Measurements from ENCODE around the gene CNTN6. TPM values are rescaled to one million over a fixed set of nuclear protein-coding genes. Genes with fewer than 3 reads are reported as not detected.

The CNTN6 gene
- total and polyA plus RNA-seq, 4 donors, result 0.01 to 0.05 TPM; not detected in 2

DNA sequence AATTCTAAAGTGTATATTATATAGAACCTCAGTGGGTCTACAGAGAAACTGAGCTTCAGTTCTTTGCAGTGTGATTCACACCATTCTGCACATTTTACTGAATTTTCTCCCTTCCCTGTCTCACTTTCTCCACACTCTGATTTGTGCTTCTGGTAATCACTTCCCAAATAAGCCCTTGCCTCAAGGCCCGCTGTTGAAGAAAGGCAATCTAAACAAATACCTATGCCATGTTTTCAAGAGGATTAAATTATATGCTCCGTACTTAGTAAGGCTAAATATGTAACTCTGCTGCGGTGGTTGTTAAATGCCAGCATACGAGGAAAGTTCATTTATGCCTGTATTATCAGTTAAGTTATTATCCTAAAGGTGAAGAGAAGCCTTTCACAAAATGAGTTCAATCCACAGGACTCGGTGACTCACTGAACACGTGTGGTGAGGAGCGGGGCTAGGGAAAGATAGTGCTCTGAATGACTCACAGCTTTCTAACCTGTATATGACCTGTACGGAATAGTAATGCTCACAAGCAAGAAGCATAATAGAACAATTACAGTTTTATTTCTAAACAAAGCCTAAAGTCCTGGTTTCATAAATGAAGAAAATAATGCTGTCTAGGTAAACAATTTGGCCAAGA is 25.1 kb downstream of the CNTN6 start:
- H3K4me1 ChIP-seq (ENCODE audit: control insufficient read depth in 4 of 4, insufficient read depth in 4 of 4, low read length in 3 of 4), result no peaks in the 10 kb centered on the region
- TF ChIP-seq FOXA1 (IDR thresholded peaks at IDR 0.05), result no peak
- no peak for TF ChIP-seq NR2F2 (IDR thresholded peaks at IDR 0.05)
- TF ChIP-seq, protein P1, sequence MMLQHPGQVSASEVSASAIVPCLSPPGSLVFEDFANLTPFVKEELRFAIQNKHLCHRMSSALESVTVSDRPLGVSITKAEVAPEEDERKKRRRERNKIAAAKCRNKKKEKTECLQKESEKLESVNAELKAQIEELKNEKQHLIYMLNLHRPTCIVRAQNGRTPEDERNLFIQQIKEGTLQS (IDR thresholded peaks at IDR 0.05), result no peak
- TF ChIP-seq EGR1 (IDR thresholded peaks at IDR 0.05; ENCODE audit: low read depth in 2 of 2), result no peak
- TF ChIP-seq, protein P2, sequence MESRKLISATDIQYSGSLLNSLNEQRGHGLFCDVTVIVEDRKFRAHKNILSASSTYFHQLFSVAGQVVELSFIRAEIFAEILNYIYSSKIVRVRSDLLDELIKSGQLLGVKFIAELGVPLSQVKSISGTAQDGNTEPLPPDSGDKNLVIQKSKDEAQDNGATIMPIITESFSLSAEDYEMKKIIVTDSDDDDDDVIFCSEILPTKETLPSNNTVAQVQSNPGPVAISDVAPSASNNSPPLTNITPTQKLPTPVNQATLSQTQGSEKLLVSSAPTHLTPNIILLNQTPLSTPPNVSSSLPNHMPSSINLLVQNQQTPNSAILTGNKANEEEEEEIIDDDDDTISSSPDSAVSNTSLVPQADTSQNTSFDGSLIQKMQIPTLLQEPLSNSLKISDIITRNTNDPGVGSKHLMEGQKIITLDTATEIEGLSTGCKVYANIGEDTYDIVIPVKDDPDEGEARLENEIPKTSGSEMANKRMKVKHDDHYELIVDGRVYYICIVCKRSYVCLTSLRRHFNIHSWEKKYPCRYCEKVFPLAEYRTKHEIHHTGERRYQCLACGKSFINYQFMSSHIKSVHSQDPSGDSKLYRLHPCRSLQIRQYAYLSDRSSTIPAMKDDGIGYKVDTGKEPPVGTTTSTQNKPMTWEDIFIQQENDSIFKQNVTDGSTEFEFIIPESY (IDR thresholded peaks at IDR 0.05), result no peak
- TF ChIP-seq GABPA (IDR thresholded peaks at IDR 0.05 in 1 of 2, conservative IDR thresholded peaks at IDR 0.05 in 1 of 2), result no peak
- TF ChIP-seq SP1 (IDR thresholded peaks at IDR 0.05), result no peak
- no peak for TF ChIP-seq HNF4G (IDR thresholded peaks at IDR 0.05)
- TF ChIP-seq FOXA2 (IDR thresholded peaks at IDR 0.05), result no peak
- no peak for TF ChIP-seq RXRA (IDR thresholded peaks at IDR 0.05)
- no peak for TF ChIP-seq RAD21 (IDR thresholded peaks at IDR 0.05)
- TF ChIP-seq, protein P3, sequence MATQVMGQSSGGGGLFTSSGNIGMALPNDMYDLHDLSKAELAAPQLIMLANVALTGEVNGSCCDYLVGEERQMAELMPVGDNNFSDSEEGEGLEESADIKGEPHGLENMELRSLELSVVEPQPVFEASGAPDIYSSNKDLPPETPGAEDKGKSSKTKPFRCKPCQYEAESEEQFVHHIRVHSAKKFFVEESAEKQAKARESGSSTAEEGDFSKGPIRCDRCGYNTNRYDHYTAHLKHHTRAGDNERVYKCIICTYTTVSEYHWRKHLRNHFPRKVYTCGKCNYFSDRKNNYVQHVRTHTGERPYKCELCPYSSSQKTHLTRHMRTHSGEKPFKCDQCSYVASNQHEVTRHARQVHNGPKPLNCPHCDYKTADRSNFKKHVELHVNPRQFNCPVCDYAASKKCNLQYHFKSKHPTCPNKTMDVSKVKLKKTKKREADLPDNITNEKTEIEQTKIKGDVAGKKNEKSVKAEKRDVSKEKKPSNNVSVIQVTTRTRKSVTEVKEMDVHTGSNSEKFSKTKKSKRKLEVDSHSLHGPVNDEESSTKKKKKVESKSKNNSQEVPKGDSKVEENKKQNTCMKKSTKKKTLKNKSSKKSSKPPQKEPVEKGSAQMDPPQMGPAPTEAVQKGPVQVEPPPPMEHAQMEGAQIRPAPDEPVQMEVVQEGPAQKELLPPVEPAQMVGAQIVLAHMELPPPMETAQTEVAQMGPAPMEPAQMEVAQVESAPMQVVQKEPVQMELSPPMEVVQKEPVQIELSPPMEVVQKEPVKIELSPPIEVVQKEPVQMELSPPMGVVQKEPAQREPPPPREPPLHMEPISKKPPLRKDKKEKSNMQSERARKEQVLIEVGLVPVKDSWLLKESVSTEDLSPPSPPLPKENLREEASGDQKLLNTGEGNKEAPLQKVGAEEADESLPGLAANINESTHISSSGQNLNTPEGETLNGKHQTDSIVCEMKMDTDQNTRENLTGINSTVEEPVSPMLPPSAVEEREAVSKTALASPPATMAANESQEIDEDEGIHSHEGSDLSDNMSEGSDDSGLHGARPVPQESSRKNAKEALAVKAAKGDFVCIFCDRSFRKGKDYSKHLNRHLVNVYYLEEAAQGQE (IDR thresholded peaks at IDR 0.05), result no peak
- TF ChIP-seq JUND (IDR thresholded peaks at IDR 0.05), result no peak
- TF ChIP-seq, protein P4, sequence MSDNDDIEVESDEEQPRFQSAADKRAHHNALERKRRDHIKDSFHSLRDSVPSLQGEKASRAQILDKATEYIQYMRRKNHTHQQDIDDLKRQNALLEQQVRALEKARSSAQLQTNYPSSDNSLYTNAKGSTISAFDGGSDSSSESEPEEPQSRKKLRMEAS (IDR thresholded peaks at IDR 0.05), result no peak
- H3K27ac ChIP-seq (ENCODE audit: low read depth in 1 of 2, low read length in 2 of 2), result no peak overlapping the region
- no peak for DNase-seq (ENCODE audit: low spot score)
- H3K9me3 ChIP-seq (ENCODE audit: control insufficient read depth in 4 of 4, low read length in 3 of 4), result no peaks in the 10 kb centered on the region
- H3K4me3 ChIP-seq (ENCODE audit: low read depth in 1 of 3, low read length in 3 of 3), result no peak overlapping the region
- WGBS, result 83% methylated on average over 8 of the region's 8 CpGs
- H3K27me3 ChIP-seq (ENCODE audit: control insufficient read depth in 4 of 4, insufficient read depth in 4 of 4, low read length in 3 of 4), result peaks cover 0 to 2% (median 0%) of the 10 kb centered on the region in 4 donors
- no peak overlapping the region for H3K9ac ChIP-seq (ENCODE audit: low read depth in 1 of 2, low read length in 2 of 2)
- no peaks in the 10 kb centered on the region for H3K36me3 ChIP-seq (ENCODE audit: control insufficient read depth in 4 of 4, insufficient read depth in 3 of 4, low read depth in 1 of 4, low read length in 3 of 4)

DNA sequence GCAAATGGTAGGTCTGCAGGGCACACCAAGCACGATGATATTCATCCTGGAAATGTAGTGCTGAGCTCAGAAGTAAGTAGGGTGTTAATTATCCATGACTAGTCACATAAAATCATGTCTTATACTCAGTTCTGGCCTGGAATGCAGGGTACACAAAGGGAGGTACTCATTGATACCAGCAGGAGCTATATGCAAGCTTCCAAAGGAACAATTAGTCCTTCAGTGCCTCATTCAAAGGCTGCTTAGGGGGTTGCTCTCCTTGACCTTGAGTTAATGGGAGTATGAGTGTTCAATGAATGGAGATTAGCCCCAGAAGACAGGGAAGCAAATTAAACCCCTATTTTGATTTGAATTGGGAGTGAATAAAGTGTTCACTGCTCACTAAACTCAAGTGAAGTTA is 38.3 kb downstream of the CNTN6 start:
- Histone ChIP-seq H3K4me3 (ENCODE audit: low read depth in 1 of 3, low read length in 3 of 3) (no peak overlapping the region), H3K4me1 (ENCODE audit: control insufficient read depth in 4 of 4, insufficient read depth in 4 of 4, low read length in 3 of 4) (no peaks in the 10 kb centered on the region), H3K27me3 (ENCODE audit: control insufficient read depth in 4 of 4, insufficient read depth in 4 of 4, low read length in 3 of 4) (peaks cover 0 to 3% (median 0%) of the 10 kb centered on the region in 4 donors), H3K9me3 (ENCODE audit: control insufficient read depth in 4 of 4, low read length in 3 of 4) (no peaks in the 10 kb centered on the region), H3K9ac (ENCODE audit: low read depth in 1 of 2, low read length in 2 of 2) (no peak overlapping the region), H3K27ac (ENCODE audit: low read depth in 1 of 2, low read length in 2 of 2) (no peak overlapping the region), H3K36me3 (ENCODE audit: control insufficient read depth in 4 of 4, insufficient read depth in 3 of 4, low read depth in 1 of 4, low read length in 3 of 4) (no peaks in the 10 kb centered on the region)
- DNase-seq (ENCODE audit: low spot score), result no peak
- WGBS, result 39% methylated on average over 1 of the region's 1 CpG
- TF ChIP-seq RAD21 (IDR thresholded peaks at IDR 0.05) (no peak), FOXA1 (IDR thresholded peaks at IDR 0.05) (no peak), FOXA2 (IDR thresholded peaks at IDR 0.05) (no peak), HNF4A (conservative IDR thresholded peaks at IDR 0.05) (no peak), JUND (IDR thresholded peaks at IDR 0.05) (no peak), SP1 (IDR thresholded peaks at IDR 0.05) (no peak), GABPA (IDR thresholded peaks at IDR 0.05 in 1 of 2, conservative IDR thresholded peaks at IDR 0.05 in 1 of 2) (no peak), NR2F2 (IDR thresholded peaks at IDR 0.05) (no peak)
- TF ChIP-seq, protein P5, sequence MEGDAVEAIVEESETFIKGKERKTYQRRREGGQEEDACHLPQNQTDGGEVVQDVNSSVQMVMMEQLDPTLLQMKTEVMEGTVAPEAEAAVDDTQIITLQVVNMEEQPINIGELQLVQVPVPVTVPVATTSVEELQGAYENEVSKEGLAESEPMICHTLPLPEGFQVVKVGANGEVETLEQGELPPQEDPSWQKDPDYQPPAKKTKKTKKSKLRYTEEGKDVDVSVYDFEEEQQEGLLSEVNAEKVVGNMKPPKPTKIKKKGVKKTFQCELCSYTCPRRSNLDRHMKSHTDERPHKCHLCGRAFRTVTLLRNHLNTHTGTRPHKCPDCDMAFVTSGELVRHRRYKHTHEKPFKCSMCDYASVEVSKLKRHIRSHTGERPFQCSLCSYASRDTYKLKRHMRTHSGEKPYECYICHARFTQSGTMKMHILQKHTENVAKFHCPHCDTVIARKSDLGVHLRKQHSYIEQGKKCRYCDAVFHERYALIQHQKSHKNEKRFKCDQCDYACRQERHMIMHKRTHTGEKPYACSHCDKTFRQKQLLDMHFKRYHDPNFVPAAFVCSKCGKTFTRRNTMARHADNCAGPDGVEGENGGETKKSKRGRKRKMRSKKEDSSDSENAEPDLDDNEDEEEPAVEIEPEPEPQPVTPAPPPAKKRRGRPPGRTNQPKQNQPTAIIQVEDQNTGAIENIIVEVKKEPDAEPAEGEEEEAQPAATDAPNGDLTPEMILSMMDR (IDR thresholded peaks at IDR 0.05; ENCODE audit: low read depth, low read length, missing input control), result no peak
- TF ChIP-seq, protein P2 (IDR thresholded peaks at IDR 0.05), result no peak
- TF ChIP-seq, protein P3 (IDR thresholded peaks at IDR 0.05), result no peak
- TF ChIP-seq, protein P4 (IDR thresholded peaks at IDR 0.05), result no peak

All from liver (tissue), 9 donors.